Mucosa of stomach (tissue), 1 donor: ENCODE data around the gene SLC13A4.
"Not testable (repeated sequence)": the region's sequence is repeated elsewhere in the genome, so short reads cannot be mapped to it uniquely, and the experiment has no call there.

Experiments
- H3K27me3 ChIP-seq: one replicate; pipeline ENCODE4 v1.7.0; 2013; ENCODE audit warnings: mild to moderate bottlenecking, low read length; ENCODE audit not compliant: control insufficient read depth, insufficient read depth
- H3K36me3 ChIP-seq: one replicate; pipeline ENCODE4 v1.7.0; 2013; ENCODE audit warnings: low read length; ENCODE audit not compliant: control insufficient read depth, insufficient read depth
- H3K4me1 ChIP-seq: one replicate; pipeline ENCODE4 v1.7.0; 2013; ENCODE audit warnings: mild to moderate bottlenecking, low read length; ENCODE audit not compliant: control insufficient read depth, insufficient read depth
- H3K4me3 ChIP-seq: one replicate; pipeline ENCODE4 v1.7.0; 2013; ENCODE audit warnings: low read length
- H3K9ac ChIP-seq: one replicate; pipeline ENCODE4 v1.7.0; 2013; ENCODE audit warnings: mild to moderate bottlenecking, low read length, moderate library complexity
- H3K9me3 ChIP-seq: one replicate; pipeline ENCODE4 v1.7.0; 2013; ENCODE audit warnings: mild to moderate bottlenecking, low read length, moderate library complexity; ENCODE audit not compliant: control insufficient read depth
- donor health status: Pancreatic carcinoma.

Gene SLC13A4

GRCh38 chr7:135704698-135705097 lies 23.3 kb downstream of the SLC13A4 start:
- no peaks in the 10 kb centered on the region for H3K36me3 ChIP-seq
- no peaks in the 10 kb centered on the region for H3K9me3 ChIP-seq
- H3K4me3 ChIP-seq, result no peak overlapping the region
- no peaks in the 10 kb centered on the region for H3K27me3 ChIP-seq
- H3K9ac ChIP-seq, result no peak overlapping the region
- no peaks in the 10 kb centered on the region for H3K4me1 ChIP-seq

GRCh38 chr7:135704074-135704473 lies 23.9 kb downstream of the SLC13A4 start:
- no peaks in the 10 kb centered on the region for H3K36me3 ChIP-seq
- H3K27me3 ChIP-seq, result no peaks in the 10 kb centered on the region
- no peak overlapping the region for H3K9ac ChIP-seq
- H3K9me3 ChIP-seq, result no peaks in the 10 kb centered on the region
- H3K4me1 ChIP-seq, result no peaks in the 10 kb centered on the region
- H3K4me3 ChIP-seq, result no peak overlapping the region

GRCh38 chr7:135697276-135698049 lies 30.5 kb downstream of the SLC13A4 start:
- H3K4me3 ChIP-seq, result no peak overlapping the region
- H3K4me1 ChIP-seq, result no peaks in the 10 kb centered on the region
- H3K9ac ChIP-seq, result no peak overlapping the region
- no peaks in the 10 kb centered on the region for H3K27me3 ChIP-seq
- H3K36me3 ChIP-seq, result no peaks in the 10 kb centered on the region
- H3K9me3 ChIP-seq, result no peaks in the 10 kb centered on the region

- H3K27me3 ChIP-seq, result no peaks in the 10 kb centered on the region
- no peaks in the 10 kb centered on the region for H3K9me3 ChIP-seq
- no peak overlapping the region for H3K9ac ChIP-seq
- H3K36me3 ChIP-seq, result no peaks in the 10 kb centered on the region
- no peak overlapping the region for H3K4me3 ChIP-seq
- H3K4me1 ChIP-seq, result no peaks in the 10 kb centered on the region
Observed at GRCh38 chr7:135693558-135693957, 34.4 kb downstream of the SLC13A4 start.

- H3K36me3 ChIP-seq, H3K9ac ChIP-seq, H3K4me1 ChIP-seq, H3K4me3 ChIP-seq, H3K27me3 ChIP-seq, H3K9me3 ChIP-seq: not testable (repeated sequence)
Observed at GRCh38 chr7:135692606-135693005, 35.4 kb downstream of the SLC13A4 start.

GRCh38 chr7:135692055-135692454 lies 35.9 kb downstream of the SLC13A4 start:
- H3K36me3 ChIP-seq, result no peaks in the 10 kb centered on the region
- H3K9ac ChIP-seq, result no peak overlapping the region
- H3K4me1 ChIP-seq, result no peaks in the 10 kb centered on the region
- no peaks in the 10 kb centered on the region for H3K9me3 ChIP-seq
- no peaks in the 10 kb centered on the region for H3K27me3 ChIP-seq
- H3K4me3 ChIP-seq, result no peak overlapping the region

GRCh38 chr7:135690566-135690965 lies 37.4 kb downstream of the SLC13A4 start:
- Histone ChIP-seq H3K9ac (no peak overlapping the region), H3K27me3 (no peaks in the 10 kb centered on the region), H3K4me1 (no peaks in the 10 kb centered on the region), H3K36me3 (no peaks in the 10 kb centered on the region), H3K4me3 (no peak overlapping the region), H3K9me3 (no peaks in the 10 kb centered on the region)

GRCh38 chr7:135687466-135687865 lies 40.5 kb downstream of the SLC13A4 start:
- no peaks in the 10 kb centered on the region for H3K9me3 ChIP-seq
- no peaks in the 10 kb centered on the region for H3K36me3 ChIP-seq
- no peak overlapping the region for H3K9ac ChIP-seq
- H3K4me1 ChIP-seq, result no peaks in the 10 kb centered on the region
- no peaks in the 10 kb centered on the region for H3K27me3 ChIP-seq
- no peak overlapping the region for H3K4me3 ChIP-seq

GRCh38 chr7:135685306-135686084 lies 42.5 kb downstream of the SLC13A4 start:
- H3K36me3 ChIP-seq, result no peaks in the 10 kb centered on the region
- no peaks in the 10 kb centered on the region for H3K27me3 ChIP-seq
- H3K9me3 ChIP-seq, result no peaks in the 10 kb centered on the region
- H3K9ac ChIP-seq, result no peak overlapping the region
- H3K4me3 ChIP-seq, result no peak overlapping the region
- H3K4me1 ChIP-seq, result no peaks in the 10 kb centered on the region

GRCh38 chr7:135684699-135685098 lies 43.3 kb downstream of the SLC13A4 start:
- no peaks in the 10 kb centered on the region for H3K27me3 ChIP-seq
- no peaks in the 10 kb centered on the region for H3K9me3 ChIP-seq
- no peak overlapping the region for H3K9ac ChIP-seq
- H3K4me1 ChIP-seq, result no peaks in the 10 kb centered on the region
- H3K4me3 ChIP-seq, result no peak overlapping the region
- no peaks in the 10 kb centered on the region for H3K36me3 ChIP-seq

- Histone ChIP-seq H3K4me1 (no peaks in the 10 kb centered on the region), H3K9ac (no peak overlapping the region), H3K9me3 (no peaks in the 10 kb centered on the region), H3K36me3 (no peaks in the 10 kb centered on the region), H3K4me3 (no peak overlapping the region), H3K27me3 (no peaks in the 10 kb centered on the region)
Observed at GRCh38 chr7:135684136-135684535, 43.9 kb downstream of the SLC13A4 start.

GRCh38 chr7:135683609-135684008 lies 44.4 kb downstream of the SLC13A4 start:
- Histone ChIP-seq H3K9ac (no peak overlapping the region), H3K36me3 (no peaks in the 10 kb centered on the region), H3K4me3 (no peak overlapping the region), H3K27me3 (no peaks in the 10 kb centered on the region), H3K9me3 (no peaks in the 10 kb centered on the region), H3K4me1 (no peaks in the 10 kb centered on the region)
